MCF 10A (cell line): Measurements from ENCODE around the gene C1QL3. TPM values are rescaled to one million over a fixed set of nuclear protein-coding genes. Genes with fewer than 3 reads are reported as not detected.

Experiments
- BruUV-seq: library from RNA; stranded (reverse); fragments of 400-500 nt; replicated peaks from 2 replicates; lab custom pipeline; 2021; lab: Mats Ljungman, UMichigan
- CTCF ChIA-PET: fragments of 300-600 bp; sonication (Branson Sonifier 250); formaldehyde crosslinking; extraction: SDS; loops from one replicate; lab custom pipeline; 2021; ENCODE audit warnings: antibody characterized with exemption, inconsistent platforms; lab: Yijun Ruan, JAX
- POLR2A ChIA-PET: fragments of 300-600, 350-650 bp; sonication (Branson Sonifier 250); formaldehyde crosslinking; extraction: SDS; loops from one replicate; lab custom pipeline; 2020; ENCODE audit warnings: antibody characterized with exemption, inconsistent platforms; lab: Yijun Ruan, JAX
- DNase-seq: peaks from one replicate; pipeline ENCODE4 v3.0.0-alpha.2; 2018; ENCODE audit not compliant: unreplicated experiment
- H3K27ac Mint-ChIP-seq: one replicate; pipeline ENCODE4 v1.8.0; 2022; ENCODE audit warnings: mild to moderate bottlenecking, low read depth, mixed read lengths; ENCODE audit not compliant: unreplicated experiment
- H3K27me3 Mint-ChIP-seq: one replicate; pipeline ENCODE4 v1.8.0; 2022; ENCODE audit warnings: mixed read lengths; ENCODE audit not compliant: insufficient read depth, unreplicated experiment
- H3K36me3 Mint-ChIP-seq: one replicate; pipeline ENCODE4 v1.8.0; 2022; ENCODE audit warnings: mild to moderate bottlenecking, moderate library complexity, mixed read lengths; ENCODE audit not compliant: insufficient read depth, unreplicated experiment
- H3K4me1 Mint-ChIP-seq: one replicate; pipeline ENCODE4 v1.8.0; 2022; ENCODE audit warnings: mixed read lengths; ENCODE audit not compliant: insufficient read depth, unreplicated experiment
- H3K4me3 Mint-ChIP-seq: one replicate; pipeline ENCODE4 v1.8.0; 2022; ENCODE audit warnings: mild to moderate bottlenecking, moderate library complexity, mixed read lengths; ENCODE audit not compliant: unreplicated experiment
- H3K9me3 Mint-ChIP-seq: one replicate; pipeline ENCODE4 v1.8.0; 2022; ENCODE audit warnings: mixed read lengths; ENCODE audit not compliant: unreplicated experiment
- intact Hi-C: fragments of 100-400 bp; cut with micrococcal nuclease; formaldehyde crosslinking; loops from 2 replicates; pipeline ENCODE4 v1.14.1; 2022
- total RNA-seq: library from RNA; stranded (reverse); gene quantifications from 2 replicates; pipeline ENCODE4 v1.2.3, GENCODE V29; 2022
- TF ChIP-seq, protein P1 (sequence below): fragments of 200-600 bp; IDR thresholded peaks from one replicate; pipeline ENCODE4 v1.8.0; 2022; ENCODE audit warnings: antibody characterized with exemption, mild to moderate bottlenecking; ENCODE audit not compliant: unreplicated experiment

C1QL3 gene
- total RNA-seq, 1 experiment from 2014 or later: not detected

- ChIA-PET POLR2A (interaction anchor here (0.6 kb wide), 1 partner anchor 25 kb away, joined by 4 read pairs; no protein-coding TSS in a partner anchor), CTCF (interaction anchor here (0.5 kb wide), 1 partner anchor 10 kb away, joined by 4 read pairs; no protein-coding TSS in a partner anchor)
- no peaks in the 10 kb centered on the region for H3K4me1 Mint-ChIP-seq
These were observed 55.7 kb downstream of the C1QL3 start for GRCh38 chr10:16466001-16466400.

More at GRCh38 chr10:16466001-16466400, 55.7 kb downstream of the C1QL3 start:
- no TSS peak for BruUV-seq
- Mint-ChIP-seq H3K36me3 (peaks cover 18% of the 10 kb centered on the region), H3K27me3 (no peaks in the 10 kb centered on the region), H3K9me3 (no peaks in the 10 kb centered on the region), H3K27ac (no peak overlapping the region), H3K4me3 (no peak overlapping the region)
- no peak for DNase-seq
- TF ChIP-seq, protein P1, sequence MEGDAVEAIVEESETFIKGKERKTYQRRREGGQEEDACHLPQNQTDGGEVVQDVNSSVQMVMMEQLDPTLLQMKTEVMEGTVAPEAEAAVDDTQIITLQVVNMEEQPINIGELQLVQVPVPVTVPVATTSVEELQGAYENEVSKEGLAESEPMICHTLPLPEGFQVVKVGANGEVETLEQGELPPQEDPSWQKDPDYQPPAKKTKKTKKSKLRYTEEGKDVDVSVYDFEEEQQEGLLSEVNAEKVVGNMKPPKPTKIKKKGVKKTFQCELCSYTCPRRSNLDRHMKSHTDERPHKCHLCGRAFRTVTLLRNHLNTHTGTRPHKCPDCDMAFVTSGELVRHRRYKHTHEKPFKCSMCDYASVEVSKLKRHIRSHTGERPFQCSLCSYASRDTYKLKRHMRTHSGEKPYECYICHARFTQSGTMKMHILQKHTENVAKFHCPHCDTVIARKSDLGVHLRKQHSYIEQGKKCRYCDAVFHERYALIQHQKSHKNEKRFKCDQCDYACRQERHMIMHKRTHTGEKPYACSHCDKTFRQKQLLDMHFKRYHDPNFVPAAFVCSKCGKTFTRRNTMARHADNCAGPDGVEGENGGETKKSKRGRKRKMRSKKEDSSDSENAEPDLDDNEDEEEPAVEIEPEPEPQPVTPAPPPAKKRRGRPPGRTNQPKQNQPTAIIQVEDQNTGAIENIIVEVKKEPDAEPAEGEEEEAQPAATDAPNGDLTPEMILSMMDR: no peak
- intact Hi-C loops: no loop called here

Other genes with a start within 250 kb of the C1QL3 start
- 50.8 and 53.2 TPM in 2 replicates for gene PTER, start 84.9 kb downstream of the C1QL3 start, total RNA-seq